Right lobe of liver (tissue), 6 donors: ENCODE data around the gene CEP70. TPM values are rescaled to one million over a fixed set of nuclear protein-coding genes. Genes with fewer than 3 reads are reported as not detected.

ENCODE experiments used
- ATAC-seq, 4 donors: fragments of 200-7000 bp; cut with Tn5 transposase; one replicate each; pipeline ENCODE4 v1.9.1; 2020; ENCODE audit warnings: mild to moderate bottlenecking in 4 of 4, moderate library complexity in 4 of 4
- DNase-seq, 3 donors: peaks; one replicate each; pipeline ENCODE4 v3.0.0-alpha.2; 2020
- H3K27ac ChIP-seq, 3 donors: fragments of 200-600 bp; one replicate each; pipeline ENCODE4 v1.8.0; 2022
- H3K27me3 ChIP-seq, 2 donors: fragments of 200-600 bp; one replicate each; pipeline ENCODE4 v1.8.0; 2022
- H3K36me3 ChIP-seq, 4 donors: fragments of 200-600 bp; sonication (generic) in 1 of 4; one replicate each; pipeline versions ENCODE4 v1.5.1 to v1.8.0; 2017 to 2022; ENCODE audit warnings: control low read depth in 1 of 4
- H3K4me1 ChIP-seq, 4 donors: fragments of 200-600 bp; sonication (generic) in 1 of 4; one replicate each; pipeline versions ENCODE4 v1.5.1 to v1.8.0; 2017 to 2022; ENCODE audit warnings: control low read depth in 1 of 4
- H3K4me3 ChIP-seq, 3 donors: fragments of 200-600 bp; one replicate each; pipeline ENCODE4 v1.8.0; 2022
- H3K9me3 ChIP-seq, 4 donors: fragments of 200-600 bp; sonication (generic) in 1 of 4; one replicate each; pipeline versions ENCODE4 v1.5.1 to v1.8.0; 2017 to 2022; ENCODE audit warnings: control low read depth in 1 of 4
- CTCF ChIP-seq, 4 donors: fragments of 200-600 bp in 3 of 4; fragments of 450-650 bp in 1 of 4; IDR thresholded peaks; one replicate each; pipeline versions ENCODE4 v1.5.1 to v1.8.0; 2016 to 2022; ENCODE audit warnings: antibody characterized with exemption in 4 of 4, mild to moderate bottlenecking in 2 of 4
- POLR2A ChIP-seq: fragments of 450-650 bp; IDR thresholded peaks from one replicate; pipeline ENCODE4 v1.6.1; 2017; ENCODE audit warnings: antibody characterized with exemption, mild to moderate bottlenecking
- WGBS: methylation state at CpG from one replicate; pipeline ENCODE4 v1.1.6; 2018; ENCODE audit warnings: low coverage, low lambda C conversion rate; ENCODE audit not compliant: insufficient coverage; ENCODE audit errors: missing lambda C conversion rate; 5-methylcytosine and 5-hydroxymethylcytosine counted together
- intact Hi-C, 2 donors: fragments of 100-400 bp; cut with DNase I; formaldehyde crosslinking; loops; one replicate each; pipeline versions ENCODE4 v1.11.2 to v1.14.1; 2022
- total RNA-seq, 6 experiments: library from RNA; depleted of rRNA in 2 of 6; stranded (reverse); fragments of >200 nt in 2 of 6; fragmentation: NEBNext Ultra II Directional in 3 of 6; extraction: Animal tissue kit (Norgen Biotek cat#: 25700) in 3 of 6; gene quantifications; one replicate each; pipeline versions ENCODE4 v1.1.0 to v1.2.4, GENCODE V29; 2016 to 2023
- donor health status: DM: no; HTN: yes; CAD: no.
- donor health status: DM: no; HTN: no; CAD: no.
- donor health status: DM: no; HTN: no; CAD: no.
- donor health status: DM: no; HTN: yes; CAD: no.
- donor health status: DM: no; HTN: yes; CAD: no.

Gene CEP70
- total RNA-seq, 6 experiments from 2014 or later, result 13.8 to 26.7 (median 21.4) TPM

GRCh38 chr3:138450181-138450580 is 143.9 kb downstream of the CEP70 start:
- Histone ChIP-seq H3K27me3 (no peaks in the 10 kb centered on the region), H3K4me3 (no peak overlapping the region), H3K27ac (no peak overlapping the region), H3K9me3 (no peaks in the 10 kb centered on the region), H3K36me3 (no peaks in the 10 kb centered on the region), H3K4me1 (no peaks in the 10 kb centered on the region)
- TF ChIP-seq POLR2A, result no peak
- no peak for TF ChIP-seq CTCF (IDR thresholded peaks at IDR 0.05)
- no peak for ATAC-seq
- no peak for DNase-seq
- WGBS, result 86% methylated on average over 7 of the region's 7 CpGs
- intact Hi-C loops, result no loop called here

GRCh38 chr3:138449490-138449889 is 144.6 kb downstream of the CEP70 start:
- no peaks in the 10 kb centered on the region for H3K9me3 ChIP-seq
- WGBS, result 88% methylated on average over 2 of the region's 3 CpGs
- H3K27me3 ChIP-seq, result no peaks in the 10 kb centered on the region
- no peak overlapping the region for H3K4me3 ChIP-seq
- intact Hi-C loops, result no loop called here
- H3K27ac ChIP-seq, result no peak overlapping the region
- TF ChIP-seq POLR2A, result no peak
- TF ChIP-seq CTCF (IDR thresholded peaks at IDR 0.05), result no peak
- DNase-seq (peak in 1 of 3 donors; percentile 10), ATAC-seq (no peak)
- no peaks in the 10 kb centered on the region for H3K36me3 ChIP-seq
- H3K4me1 ChIP-seq, result no peaks in the 10 kb centered on the region

GRCh38 chr3:138448631-138449030 is 145.4 kb downstream of the CEP70 start:
- TF ChIP-seq CTCF (IDR thresholded peaks at IDR 0.05) (no peak), POLR2A (no peak)
- H3K9me3 ChIP-seq, result no peaks in the 10 kb centered on the region
- no peak for ATAC-seq
- no peak overlapping the region for H3K4me3 ChIP-seq
- no peaks in the 10 kb centered on the region for H3K4me1 ChIP-seq
- H3K27me3 ChIP-seq, result no peaks in the 10 kb centered on the region
- no peaks in the 10 kb centered on the region for H3K36me3 ChIP-seq
- 73% methylated on average over 2 of the region's 3 CpGs for WGBS
- intact Hi-C loops, result no loop called here
- no peak overlapping the region for H3K27ac ChIP-seq
- no peak for DNase-seq

- H3K4me1 ChIP-seq, result no peaks in the 10 kb centered on the region
- DNase-seq (no peak), ATAC-seq (no peak)
- no peaks in the 10 kb centered on the region for H3K9me3 ChIP-seq
- no peaks in the 10 kb centered on the region for H3K27me3 ChIP-seq
- intact Hi-C loops, result no loop called here
- no peak overlapping the region for H3K4me3 ChIP-seq
- 79% methylated on average over 4 of the region's 4 CpGs for WGBS
- no peak overlapping the region for H3K27ac ChIP-seq
- no peaks in the 10 kb centered on the region for H3K36me3 ChIP-seq
- TF ChIP-seq POLR2A (no peak), CTCF (IDR thresholded peaks at IDR 0.05) (no peak)
These were observed 148.4 kb downstream of the CEP70 start for GRCh38 chr3:138445654-138446053.

GRCh38 chr3:138445236-138445635 is 148.8 kb downstream of the CEP70 start:
- H3K9me3 ChIP-seq, result no peaks in the 10 kb centered on the region
- ATAC-seq (no peak), DNase-seq (no peak)
- no peaks in the 10 kb centered on the region for H3K36me3 ChIP-seq
- no peaks in the 10 kb centered on the region for H3K4me1 ChIP-seq
- H3K27ac ChIP-seq, result no peak overlapping the region
- TF ChIP-seq CTCF (IDR thresholded peaks at IDR 0.05) (no peak), POLR2A (no peak)
- intact Hi-C loops, result no loop called here
- H3K27me3 ChIP-seq, result no peaks in the 10 kb centered on the region
- no peak overlapping the region for H3K4me3 ChIP-seq
- 87% methylated on average over 5 of the region's 7 CpGs for WGBS
